ENCODE data around the gene LCLAT1.

LCLAT1 gene

DNA sequence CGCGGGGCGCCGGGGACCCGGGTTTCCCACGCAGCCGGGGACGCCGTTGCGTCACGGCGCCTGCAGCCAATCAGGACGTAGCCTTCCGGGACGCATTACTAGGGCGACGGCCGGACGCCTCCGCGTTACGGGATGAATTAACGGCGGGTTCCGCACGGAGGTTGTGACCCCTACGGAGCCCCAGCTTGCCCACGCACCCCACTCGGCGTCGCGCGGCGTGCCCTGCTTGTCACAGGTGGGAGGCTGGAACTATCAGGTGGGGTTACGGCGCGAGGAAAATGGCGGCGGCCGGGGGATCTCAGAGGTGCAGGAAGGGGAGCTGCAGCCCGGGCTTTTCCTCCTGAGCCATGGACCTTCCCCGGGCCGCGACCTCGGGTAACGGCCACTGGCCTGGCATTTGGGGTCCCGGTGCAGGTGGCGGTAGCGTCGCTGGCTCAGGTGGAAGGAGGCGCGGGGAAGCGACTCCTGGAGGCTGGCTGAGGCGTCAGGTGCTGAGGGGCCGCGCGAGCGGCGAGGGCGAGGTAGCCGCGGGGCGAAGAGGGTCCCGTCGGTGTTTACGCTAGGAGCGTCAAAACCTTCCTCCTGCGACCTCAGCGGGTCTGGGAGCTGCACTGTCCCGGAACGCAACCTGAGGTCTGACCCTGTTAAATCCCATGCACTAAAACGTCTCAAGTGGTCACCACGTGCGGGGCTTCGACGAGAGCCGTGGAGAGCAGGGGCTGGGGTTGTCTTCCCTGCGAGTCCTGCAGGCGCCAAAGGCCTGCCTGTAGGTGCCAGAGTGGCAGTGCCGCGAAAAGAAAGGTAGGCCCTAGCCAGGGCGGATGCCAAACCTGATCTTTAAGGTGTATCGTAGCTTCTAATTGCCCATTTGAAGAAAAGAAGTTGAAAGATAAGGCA, at the start of gene LCLAT1:
Gene LCLAT1, plus strand, starts transcription at position 98 of the 897 bp plus-strand sequence. CDS start 78,345 bp downstream, outside the sequence.
- Mint-ChIP-seq H3K4me1 (ENCODE audit: low read depth) (peaks cover 34% of the 10 kb centered on the region), H3K27ac (peak within 1 kb of the TSS; percentile 96), H3K4me3 (peak within 1 kb of the TSS; percentile 92), H3K9me3 (no peaks in the 10 kb centered on the region), H3K36me3 (ENCODE audit: low read depth) (peaks cover 15% of the 10 kb centered on the region), H3K27me3 (no peaks in the 10 kb centered on the region)

DNA sequence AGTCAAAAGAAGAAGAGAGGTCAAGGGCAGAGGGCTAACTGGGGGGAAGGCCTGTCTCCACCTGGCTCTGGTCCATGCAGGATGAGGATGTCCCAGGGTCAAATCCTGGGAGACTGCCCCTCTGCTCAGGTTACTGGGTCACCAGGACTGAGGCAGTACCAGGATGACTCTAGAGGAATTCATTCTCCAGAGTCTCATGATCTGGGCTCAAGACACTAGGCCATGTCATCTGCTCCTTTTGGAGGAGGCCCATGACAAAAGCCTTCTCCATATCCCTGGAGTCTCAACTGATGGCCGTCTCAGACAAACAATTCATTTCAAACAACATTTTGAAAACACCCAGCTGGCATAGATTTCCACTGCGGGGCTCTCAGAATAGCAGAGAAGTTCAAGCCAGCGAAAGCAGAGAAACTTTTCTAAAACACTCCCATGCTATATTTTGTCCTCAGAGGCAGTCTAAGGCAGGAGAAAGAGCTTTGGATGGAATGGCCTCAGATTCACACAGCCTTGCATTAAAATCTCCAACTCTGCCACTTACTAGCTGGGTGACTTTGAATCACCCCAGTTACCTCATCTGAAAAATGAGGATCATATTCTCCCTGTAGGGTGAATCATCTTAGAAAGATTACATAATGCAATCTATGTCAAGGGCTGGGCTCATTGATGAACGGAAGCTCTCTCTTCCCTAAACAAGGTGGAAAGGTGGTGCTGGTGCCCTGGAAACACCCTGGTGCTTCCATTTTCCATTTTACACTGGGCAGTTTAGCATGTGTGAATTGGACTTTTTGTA, 48.8 kb upstream of the LCLAT1 start:
- no peak overlapping the region for H3K4me3 Mint-ChIP-seq
- no peaks in the 10 kb centered on the region for H3K27me3 Mint-ChIP-seq
- no peaks in the 10 kb centered on the region for H3K36me3 Mint-ChIP-seq (ENCODE audit: low read depth)
- no peaks in the 10 kb centered on the region for H3K4me1 Mint-ChIP-seq (ENCODE audit: low read depth)
- H3K9me3 Mint-ChIP-seq: no peaks in the 10 kb centered on the region
- no peak overlapping the region for H3K27ac Mint-ChIP-seq

DNA sequence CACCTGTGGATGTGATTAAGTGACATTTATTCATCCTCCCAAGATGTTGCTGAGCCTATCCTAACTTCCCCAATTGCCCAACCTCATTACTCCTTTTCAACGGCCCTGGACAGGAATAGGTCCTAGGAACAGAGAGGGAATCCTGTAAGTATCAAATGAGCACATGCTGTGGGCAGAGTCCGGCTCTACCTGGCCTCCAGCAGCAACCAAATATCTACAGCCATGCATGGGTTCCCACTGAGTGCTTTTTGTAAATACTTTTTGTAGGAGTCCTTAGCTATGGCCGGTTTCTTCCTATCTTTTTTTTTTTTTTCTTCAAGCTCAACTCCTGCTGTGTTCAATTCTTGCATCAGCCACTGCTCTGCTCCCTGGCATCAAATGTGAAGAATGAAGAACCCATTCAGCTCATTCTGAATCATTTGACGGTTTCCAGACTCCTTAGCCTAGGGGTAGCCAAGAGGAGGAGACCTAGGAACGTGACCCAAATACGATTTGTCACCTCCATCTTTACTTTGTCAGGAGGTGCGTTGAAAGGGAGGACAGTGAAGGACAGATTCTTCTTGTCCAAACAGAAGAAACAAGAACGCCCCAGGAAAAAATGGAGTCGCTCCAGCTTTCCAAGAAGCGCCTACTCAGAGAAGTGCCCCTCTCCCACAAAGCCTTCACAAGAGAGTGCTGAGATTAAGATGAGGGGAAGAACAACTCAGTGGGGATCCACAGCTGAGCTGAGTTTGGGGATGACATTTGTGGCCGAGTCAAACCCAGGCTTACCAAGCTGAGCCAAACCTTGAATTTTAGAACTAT, 46.7 kb upstream of the LCLAT1 start:
- Mint-ChIP-seq H3K9me3 (no peaks in the 10 kb centered on the region), H3K27me3 (no peaks in the 10 kb centered on the region), H3K4me3 (no peak overlapping the region), H3K4me1 (ENCODE audit: low read depth) (peaks cover 7% of the 10 kb centered on the region), H3K36me3 (ENCODE audit: low read depth) (no peaks in the 10 kb centered on the region), H3K27ac (no peak overlapping the region)

DNA sequence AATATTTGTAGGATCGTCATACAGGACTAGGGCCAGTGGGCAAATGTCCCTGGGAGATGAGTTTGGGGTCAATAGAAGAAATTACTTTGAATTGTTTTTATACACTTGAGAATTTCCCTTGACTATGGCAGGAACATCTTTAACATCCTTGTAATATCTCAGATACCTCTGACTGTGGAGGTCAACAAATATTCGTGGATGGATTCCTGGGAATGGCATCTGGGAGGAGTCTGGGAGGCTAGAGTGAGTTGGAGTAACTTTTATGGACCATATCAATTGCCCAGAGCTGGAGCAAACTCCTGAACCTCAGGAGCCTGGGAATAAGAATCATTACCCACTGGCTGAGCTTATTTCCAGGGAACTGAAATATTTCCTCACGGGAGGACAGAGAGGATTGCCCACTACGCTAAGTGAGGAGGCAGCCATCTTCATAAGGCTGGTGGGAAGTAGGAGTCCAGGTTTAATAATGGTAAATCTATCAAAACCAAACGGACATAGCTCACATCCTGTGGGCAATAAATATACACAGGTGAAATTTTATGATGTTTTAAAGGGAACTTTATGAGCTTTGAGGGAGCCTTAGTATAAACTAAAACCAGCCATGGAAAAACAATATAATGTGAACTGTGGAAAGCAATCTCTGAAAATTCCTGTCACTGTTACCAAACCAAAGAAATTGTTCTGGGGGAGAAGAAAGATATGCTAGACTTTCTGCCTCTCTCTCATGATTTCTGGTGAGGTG, 44.4 kb upstream of the LCLAT1 start:
- H3K9me3 Mint-ChIP-seq: no peaks in the 10 kb centered on the region

DNA sequence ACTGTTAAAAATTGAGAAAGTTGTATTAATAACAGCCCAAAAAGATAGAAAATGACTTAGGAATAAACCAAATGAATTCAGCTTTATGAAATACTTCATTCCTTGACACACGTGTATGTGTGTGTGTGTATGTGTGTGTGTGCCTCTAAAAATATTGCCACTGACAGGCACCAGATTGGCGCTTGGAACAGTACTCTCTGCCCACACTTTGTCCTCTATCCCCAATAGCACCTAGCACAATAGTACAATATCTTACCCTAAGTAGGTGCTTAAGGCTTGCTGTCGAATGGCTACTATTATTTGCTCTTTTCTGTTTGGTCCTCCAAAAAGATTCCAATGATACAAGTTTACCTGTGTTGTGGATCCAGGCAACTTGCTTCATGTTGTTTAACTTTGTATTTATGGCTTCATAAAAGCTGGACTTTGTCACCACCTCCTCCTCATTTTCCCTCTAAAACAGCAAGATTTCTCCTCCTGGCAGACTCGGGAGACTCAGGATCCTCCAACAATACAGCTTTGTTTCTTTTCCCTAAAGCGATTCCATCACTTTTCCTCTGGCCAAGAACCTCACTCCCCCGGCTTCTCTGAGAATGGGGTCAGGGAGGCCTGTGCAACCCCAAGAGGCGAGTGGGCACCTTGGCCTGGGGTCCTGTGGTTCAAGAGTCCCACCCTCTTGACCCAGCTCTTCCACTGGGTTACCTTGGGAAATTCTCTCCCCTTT, 43.3 kb upstream of the LCLAT1 start:
- no peak overlapping the region for H3K4me3 Mint-ChIP-seq
- no peak overlapping the region for H3K27ac Mint-ChIP-seq
- no peaks in the 10 kb centered on the region for H3K9me3 Mint-ChIP-seq
- no peaks in the 10 kb centered on the region for H3K27me3 Mint-ChIP-seq
- H3K36me3 Mint-ChIP-seq (ENCODE audit: low read depth): no peaks in the 10 kb centered on the region
- peaks cover 19% of the 10 kb centered on the region for H3K4me1 Mint-ChIP-seq (ENCODE audit: low read depth)

More for the DNA sequence above, 44.4 kb upstream of the LCLAT1 start:
- peaks cover 9% of the 10 kb centered on the region for H3K4me1 Mint-ChIP-seq (ENCODE audit: low read depth)
- H3K4me3 Mint-ChIP-seq: no peak overlapping the region
- H3K27ac Mint-ChIP-seq: no peak overlapping the region
- H3K36me3 Mint-ChIP-seq (ENCODE audit: low read depth): no peaks in the 10 kb centered on the region
- H3K27me3 Mint-ChIP-seq: no peaks in the 10 kb centered on the region

DNA sequence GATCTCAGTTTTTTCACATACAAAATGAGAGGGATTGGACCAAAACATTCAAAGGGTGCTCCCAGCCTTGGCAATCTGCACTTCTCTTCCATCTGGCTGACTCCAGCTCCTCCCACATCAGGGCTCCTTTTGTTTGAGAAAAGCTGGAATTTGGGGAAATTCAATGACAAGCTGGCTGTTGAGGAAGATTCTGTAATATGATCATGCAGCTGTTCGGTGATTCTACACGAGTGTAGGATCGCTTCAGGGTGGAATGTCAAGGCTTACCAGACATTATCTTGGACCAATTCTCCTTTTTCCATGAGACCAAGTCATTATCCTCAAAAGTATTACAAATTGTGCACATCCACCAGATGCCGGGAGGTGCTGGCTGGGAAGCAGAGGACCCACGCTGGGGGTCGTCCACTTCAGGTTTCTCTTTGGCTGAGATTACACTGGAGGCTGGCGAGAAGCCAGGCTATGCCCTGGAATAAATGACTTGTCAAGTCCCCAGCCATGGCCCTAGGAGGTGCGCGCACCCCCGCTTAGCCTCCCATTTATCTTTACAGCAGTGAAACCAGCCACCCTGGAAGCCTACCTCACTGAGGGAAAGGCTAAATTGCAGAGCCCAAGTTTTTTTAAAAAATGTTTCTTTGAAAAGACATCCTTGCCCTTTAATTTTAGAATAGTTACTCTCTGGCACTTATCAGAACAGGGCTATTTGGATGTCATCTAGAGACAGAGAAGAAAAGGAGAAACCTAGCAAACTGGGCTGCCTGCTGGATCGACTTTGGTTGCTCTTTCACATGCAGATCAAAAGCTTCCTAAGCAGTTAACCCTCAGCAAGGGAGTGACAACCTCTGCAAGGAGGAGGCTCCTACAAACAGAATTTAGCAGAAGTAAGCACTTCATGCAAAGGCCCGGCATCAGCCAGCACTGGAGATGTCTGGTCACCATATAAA, 42.5 kb upstream of the LCLAT1 start:
- no peak overlapping the region for H3K27ac Mint-ChIP-seq
- no peak overlapping the region for H3K4me3 Mint-ChIP-seq
- no peaks in the 10 kb centered on the region for H3K27me3 Mint-ChIP-seq
- no peaks in the 10 kb centered on the region for H3K36me3 Mint-ChIP-seq (ENCODE audit: low read depth)
- peaks cover 27% of the 10 kb centered on the region for H3K4me1 Mint-ChIP-seq (ENCODE audit: low read depth)
- H3K9me3 Mint-ChIP-seq: no peaks in the 10 kb centered on the region

DNA sequence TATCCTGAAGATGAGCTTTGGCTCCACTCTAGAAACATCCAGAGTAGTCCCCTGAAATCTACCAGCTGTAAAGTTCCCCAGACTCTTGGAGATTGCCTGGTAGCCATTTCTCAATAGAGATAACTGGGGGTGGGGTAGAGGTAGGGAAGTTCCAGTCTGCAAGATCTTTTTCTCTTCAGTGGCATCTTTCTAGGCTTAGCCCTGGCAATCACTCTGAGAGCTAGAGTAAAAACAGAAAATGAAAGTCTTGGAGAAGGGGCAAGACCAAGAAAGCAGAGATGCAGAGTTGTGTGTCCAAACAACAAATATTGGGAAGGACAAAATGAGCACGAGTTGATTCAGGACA, 41.8 kb upstream of the LCLAT1 start:
- H3K36me3 Mint-ChIP-seq (ENCODE audit: low read depth): no peaks in the 10 kb centered on the region
- no peak overlapping the region for H3K4me3 Mint-ChIP-seq
- no peak overlapping the region for H3K27ac Mint-ChIP-seq
- H3K9me3 Mint-ChIP-seq: no peaks in the 10 kb centered on the region
- H3K27me3 Mint-ChIP-seq: no peaks in the 10 kb centered on the region
- peaks cover 34% of the 10 kb centered on the region for H3K4me1 Mint-ChIP-seq (ENCODE audit: low read depth)

DNA sequence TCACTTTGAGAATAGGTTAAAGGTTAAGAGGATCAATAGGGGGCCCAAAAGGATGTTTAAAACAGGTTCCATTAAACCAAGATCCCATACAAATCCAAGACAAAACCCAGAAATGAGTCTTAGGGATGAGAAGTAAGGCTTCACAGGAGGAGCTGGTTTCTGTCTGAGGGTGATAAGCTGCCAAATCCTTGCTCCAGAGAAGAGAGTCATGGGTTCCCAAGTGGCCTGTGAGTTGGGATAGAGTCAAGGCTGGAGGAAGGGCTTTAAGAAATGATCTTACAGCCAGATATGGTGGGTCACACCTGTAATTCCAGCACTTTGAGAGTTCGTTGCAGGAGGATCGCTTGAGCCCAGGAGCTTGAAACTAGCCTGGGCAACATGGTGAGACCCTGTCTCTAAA, 40.2 kb upstream of the LCLAT1 start:
- peaks cover 47% of the 10 kb centered on the region for H3K4me1 Mint-ChIP-seq (ENCODE audit: low read depth)
- no peak overlapping the region for H3K4me3 Mint-ChIP-seq

DNA sequence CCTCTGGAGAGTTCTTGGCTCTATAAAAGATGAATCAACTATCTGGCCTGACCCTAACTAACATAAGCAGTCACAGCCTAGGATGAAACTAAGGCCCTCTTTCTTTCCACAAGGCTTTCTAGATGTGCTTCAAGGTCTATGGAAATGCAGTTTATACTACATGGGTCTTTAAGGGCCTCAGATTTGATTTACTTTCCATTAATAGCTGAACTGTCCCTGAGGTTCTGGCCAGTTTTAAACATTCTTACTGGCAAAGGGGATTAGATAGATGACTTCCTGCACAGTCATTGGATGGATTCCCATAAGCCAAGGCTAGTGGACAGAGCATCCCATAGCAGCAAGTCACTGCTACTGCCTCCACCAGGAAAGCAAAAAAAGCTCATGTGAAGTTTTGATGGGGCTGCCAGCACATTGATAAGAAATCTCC, 38.1 kb upstream of the LCLAT1 start:
- no peaks in the 10 kb centered on the region for H3K36me3 Mint-ChIP-seq (ENCODE audit: low read depth)
- no peaks in the 10 kb centered on the region for H3K9me3 Mint-ChIP-seq
- no peak overlapping the region for H3K27ac Mint-ChIP-seq
- no peaks in the 10 kb centered on the region for H3K27me3 Mint-ChIP-seq
- H3K4me3 Mint-ChIP-seq: no peak overlapping the region
- peaks cover 48% of the 10 kb centered on the region for H3K4me1 Mint-ChIP-seq (ENCODE audit: low read depth)

More for the DNA sequence above, 40.2 kb upstream of the LCLAT1 start:
- Mint-ChIP-seq H3K9me3 (no peaks in the 10 kb centered on the region), H3K27me3 (no peaks in the 10 kb centered on the region), H3K27ac (no peak overlapping the region), H3K36me3 (ENCODE audit: low read depth) (no peaks in the 10 kb centered on the region)

DNA sequence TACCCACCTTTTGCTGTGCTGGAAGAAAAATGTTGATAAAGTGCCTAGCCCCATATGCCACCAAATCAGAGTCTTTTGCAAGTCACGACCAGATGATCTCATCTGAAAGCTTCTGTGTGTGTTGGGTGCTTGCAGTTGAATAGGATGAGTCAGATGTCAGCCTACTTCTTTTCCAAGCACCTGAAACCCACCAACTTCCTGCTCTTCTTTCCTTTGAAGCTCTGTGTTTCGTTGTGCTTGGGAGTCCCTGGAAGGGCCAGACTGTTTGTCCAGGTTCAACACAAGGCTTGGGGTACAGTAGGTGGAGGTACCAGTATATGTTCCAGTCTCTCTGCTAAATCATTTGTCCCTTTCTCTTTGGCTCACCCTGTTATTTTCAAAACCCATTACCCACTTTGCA, 36.8 kb upstream of the LCLAT1 start:
- Mint-ChIP-seq H3K27me3 (no peaks in the 10 kb centered on the region), H3K9me3 (no peaks in the 10 kb centered on the region), H3K36me3 (ENCODE audit: low read depth) (no peaks in the 10 kb centered on the region), H3K4me3 (peak overlapping the region; percentile 0), H3K4me1 (ENCODE audit: low read depth) (peaks cover 42% of the 10 kb centered on the region), H3K27ac (peak overlapping the region; percentile 81)

DNA sequence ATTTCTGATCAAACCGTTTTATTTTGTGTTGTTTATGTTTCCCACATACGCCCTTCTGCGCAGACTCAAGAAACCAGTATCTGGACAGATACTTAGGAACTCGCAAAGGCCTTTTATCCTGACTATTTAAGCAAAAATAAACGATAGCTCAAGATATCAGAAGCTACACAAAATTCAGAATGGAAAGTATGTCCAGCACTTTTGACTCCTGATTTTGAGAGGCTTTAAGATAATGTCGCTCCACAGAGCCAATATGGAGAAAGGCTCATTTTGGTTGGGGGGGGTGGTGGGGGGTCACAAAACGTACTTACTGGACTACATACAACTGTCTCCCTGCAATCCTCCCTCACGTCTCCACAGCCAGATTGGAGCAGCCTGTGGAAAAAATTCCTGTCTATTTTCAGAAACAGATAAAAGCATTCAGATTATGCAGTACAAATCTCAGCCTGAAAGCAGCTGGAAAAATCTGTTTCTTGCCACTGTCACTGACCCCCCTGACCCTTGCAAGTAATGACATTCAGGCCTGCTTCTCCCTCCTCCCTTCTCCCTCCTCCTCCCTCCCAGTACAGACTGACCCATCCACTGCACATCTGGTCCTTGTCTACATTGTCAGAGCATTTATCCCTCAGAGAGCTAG, 34.9 kb upstream of the LCLAT1 start:
- Mint-ChIP-seq H3K27me3 (no peaks in the 10 kb centered on the region), H3K27ac (no peak overlapping the region), H3K9me3 (no peaks in the 10 kb centered on the region), H3K4me3 (no peak overlapping the region), H3K4me1 (ENCODE audit: low read depth) (peaks cover 39% of the 10 kb centered on the region), H3K36me3 (ENCODE audit: low read depth) (no peaks in the 10 kb centered on the region)

DNA sequence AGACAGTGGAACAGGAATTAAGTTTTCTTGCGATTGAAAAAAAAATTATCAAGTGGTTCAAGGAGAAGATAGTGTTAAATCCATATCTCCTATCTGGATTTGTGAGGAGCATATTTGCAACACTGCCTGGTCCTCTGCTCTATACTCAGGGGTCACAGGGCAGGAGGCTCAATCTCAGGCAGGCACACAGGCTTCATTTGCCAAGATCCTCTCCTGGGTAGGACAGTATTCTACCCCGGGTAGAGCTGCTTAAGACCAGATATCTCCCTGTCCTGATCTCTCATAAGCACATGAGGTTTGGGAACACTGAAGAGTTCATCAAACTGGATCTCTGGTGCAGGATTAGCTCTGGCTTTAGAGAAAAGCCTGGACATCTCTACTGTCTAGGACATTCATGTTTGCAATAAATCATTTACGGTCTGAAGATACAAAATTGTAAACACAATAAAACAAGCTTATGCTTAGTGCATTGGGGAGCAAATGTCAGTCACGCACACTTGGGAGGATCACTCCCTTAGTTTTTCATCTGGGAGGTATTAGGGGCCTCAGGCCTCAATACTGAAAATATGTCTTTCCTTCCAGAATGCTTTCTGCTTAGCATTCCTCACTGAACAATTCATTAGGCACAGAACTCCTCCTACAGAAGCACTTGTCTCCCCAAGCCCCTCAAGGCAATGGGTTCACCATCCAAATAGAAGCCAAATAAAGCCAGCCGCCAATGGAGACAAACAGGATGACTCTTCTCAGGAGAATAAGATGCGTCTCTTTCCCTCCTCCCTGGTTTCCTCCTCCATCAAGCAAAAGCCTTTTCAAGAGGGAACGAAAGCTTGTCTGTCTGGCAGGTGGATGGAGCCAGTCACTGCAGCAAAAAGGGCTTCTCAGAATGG, 34.1 kb upstream of the LCLAT1 start:
- Mint-ChIP-seq H3K4me1 (ENCODE audit: low read depth) (peaks cover 36% of the 10 kb centered on the region), H3K4me3 (no peak overlapping the region), H3K9me3 (no peaks in the 10 kb centered on the region), H3K27me3 (no peaks in the 10 kb centered on the region), H3K27ac (no peak overlapping the region), H3K36me3 (ENCODE audit: low read depth) (no peaks in the 10 kb centered on the region)
